ENCODE results near the gene MLEC. TPM values are rescaled to one million over a fixed set of nuclear protein-coding genes. Genes with fewer than 3 reads are reported as not detected.

Gene MLEC
- polyA plus RNA-seq, 4 donors, result 9.7 to 228 (median 95.8) TPM

DNA sequence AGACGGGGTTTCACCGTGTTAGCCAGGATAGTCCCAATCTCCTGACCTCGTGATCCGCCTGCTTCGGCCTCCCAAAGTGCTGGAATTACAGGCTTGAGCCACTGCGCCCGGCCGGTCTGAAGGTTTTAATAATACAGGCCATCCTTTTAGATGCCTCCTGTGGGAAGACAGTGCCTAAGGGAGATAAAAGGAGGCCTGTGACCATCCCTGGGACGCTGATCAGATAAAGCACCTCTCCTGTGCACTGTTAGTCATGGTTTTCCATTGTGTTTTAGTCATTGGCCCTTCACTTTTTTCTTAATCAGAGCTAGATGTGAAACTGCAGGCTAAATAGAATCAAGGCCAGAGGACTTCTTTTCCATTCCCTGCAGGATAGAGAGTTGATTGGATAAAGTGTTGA lies 31.1 kb downstream of the MLEC start:
- no peak for DNase-seq
- H3K27me3 ChIP-seq (ENCODE audit: control insufficient read depth in 3 of 3, insufficient read depth in 3 of 3, low read length in 3 of 3), result no peaks in the 10 kb centered on the region
- no peak for FAIRE-seq
- H3K36me3 ChIP-seq (ENCODE audit: control insufficient read depth in 3 of 3, insufficient read depth in 2 of 3, low read depth in 1 of 3, low read length in 3 of 3), result peaks cover 6 to 78% (median 16%) of the 10 kb centered on the region in 3 donors
- peak overlapping the region in 2 of 3 donors; percentile 79 to 84 for H3K27ac ChIP-seq (ENCODE audit: low read depth in 1 of 3, low read length in 2 of 3)
- H3K4me3 ChIP-seq (ENCODE audit: low read depth in 1 of 3, low read length in 3 of 3), result no peak overlapping the region
- WGBS, 3 donors, result 59 to 89% (median 78%) methylated on average over 9 of the region's 9 CpGs
- H3K4me1 ChIP-seq (ENCODE audit: control insufficient read depth in 3 of 3, insufficient read depth in 2 of 3, low read depth in 1 of 3, low read length in 2 of 3), result peaks cover 8 to 36% (median 8%) of the 10 kb centered on the region in 3 donors
- H3K9me3 ChIP-seq (ENCODE audit: control insufficient read depth in 2 of 2, insufficient read depth in 1 of 2, low read depth in 1 of 2, low read length in 1 of 2), result no peaks in the 10 kb centered on the region

DNA sequence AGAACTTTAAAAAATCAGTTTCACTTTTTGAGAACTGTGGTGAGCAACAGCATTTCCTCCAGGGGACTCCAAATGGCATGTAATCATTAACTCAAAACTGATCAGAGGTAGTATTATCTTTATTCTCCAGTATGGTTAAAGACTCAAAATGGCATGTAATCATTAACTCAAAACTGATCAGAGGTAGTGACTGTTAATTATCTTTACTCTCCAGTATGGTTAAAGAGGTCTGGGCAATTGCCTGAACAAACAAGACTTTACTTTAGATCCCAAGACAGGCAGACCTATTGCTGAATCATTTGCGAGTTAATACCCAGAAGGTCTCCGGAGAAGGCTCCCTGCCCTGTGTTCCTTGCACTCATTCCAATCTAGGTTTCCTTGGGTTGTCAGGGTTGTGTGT lies 32.1 kb downstream of the MLEC start:
- DNase-seq (peak; percentile 76 to 93), FAIRE-seq (peak; percentile 59)
- WGBS, 3 donors, result 12 to 68% (median 49%) methylated on average over 2 of the region's 2 CpGs
- Histone ChIP-seq H3K27ac (ENCODE audit: low read depth in 1 of 3, low read length in 2 of 3) (peak overlapping the region; percentile 52 to 84 (median 79)), H3K9me3 (ENCODE audit: control insufficient read depth in 2 of 2, insufficient read depth in 1 of 2, low read depth in 1 of 2, low read length in 1 of 2) (no peaks in the 10 kb centered on the region), H3K4me1 (ENCODE audit: control insufficient read depth in 3 of 3, insufficient read depth in 2 of 3, low read depth in 1 of 3, low read length in 2 of 3) (peaks cover 8 to 36% (median 8%) of the 10 kb centered on the region in 3 donors), H3K4me3 (ENCODE audit: low read depth in 1 of 3, low read length in 3 of 3) (no peak overlapping the region), H3K36me3 (ENCODE audit: control insufficient read depth in 3 of 3, insufficient read depth in 2 of 3, low read depth in 1 of 3, low read length in 3 of 3) (peaks cover 6 to 79% (median 19%) of the 10 kb centered on the region in 3 donors), H3K27me3 (ENCODE audit: control insufficient read depth in 3 of 3, insufficient read depth in 3 of 3, low read length in 3 of 3) (no peaks in the 10 kb centered on the region)

DNA sequence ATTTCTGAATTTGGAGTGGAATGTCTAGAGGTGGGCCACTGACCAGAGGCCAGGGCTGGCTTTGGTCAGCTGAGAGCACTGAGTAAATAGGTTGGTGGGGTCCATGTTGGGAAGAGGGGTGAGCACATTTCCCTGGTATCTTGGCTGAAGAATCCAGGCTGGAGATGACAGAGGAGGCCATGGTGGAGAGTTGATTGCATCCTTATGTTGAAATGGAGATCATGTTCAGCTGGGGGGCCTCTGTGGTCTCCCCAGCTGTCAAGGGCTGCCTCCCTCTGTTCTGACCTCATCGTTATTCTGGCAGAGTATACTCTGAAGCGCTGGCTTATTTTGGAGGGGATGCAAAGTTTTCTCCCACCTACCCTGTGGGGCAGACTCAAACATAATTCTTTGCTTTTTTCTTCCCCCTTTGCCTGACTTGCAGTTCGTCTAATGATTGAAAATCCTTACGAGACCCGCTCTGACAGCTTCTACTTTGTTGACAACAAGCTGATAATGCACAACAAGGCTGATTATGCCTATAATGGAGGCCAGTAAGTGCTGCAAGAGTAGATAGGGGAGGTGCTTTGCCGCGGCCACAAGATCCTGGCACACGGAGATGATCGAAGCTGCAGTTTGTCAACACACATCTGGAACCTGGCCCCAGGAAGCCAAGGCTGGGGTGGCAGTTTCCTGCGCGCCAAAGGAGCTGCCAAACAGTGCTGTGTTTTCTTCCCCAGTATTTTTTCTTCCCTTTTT lies 32.7 kb downstream of the MLEC start:
- Histone ChIP-seq H3K4me3 (ENCODE audit: low read depth in 1 of 3, low read length in 3 of 3) (no peak overlapping the region), H3K36me3 (ENCODE audit: control insufficient read depth in 3 of 3, insufficient read depth in 2 of 3, low read depth in 1 of 3, low read length in 3 of 3) (peaks cover 6 to 75% (median 19%) of the 10 kb centered on the region in 3 donors), H3K27me3 (ENCODE audit: control insufficient read depth in 3 of 3, insufficient read depth in 3 of 3, low read length in 3 of 3) (no peaks in the 10 kb centered on the region), H3K4me1 (ENCODE audit: control insufficient read depth in 3 of 3, insufficient read depth in 2 of 3, low read depth in 1 of 3, low read length in 2 of 3) (peaks cover 8 to 36% (median 8%) of the 10 kb centered on the region in 3 donors), H3K9me3 (ENCODE audit: control insufficient read depth in 2 of 2, insufficient read depth in 1 of 2, low read depth in 1 of 2, low read length in 1 of 2) (no peaks in the 10 kb centered on the region), H3K27ac (ENCODE audit: low read depth in 1 of 3, low read length in 2 of 3) (peak overlapping the region; percentile 52 to 84 (median 77))
- FAIRE-seq, result no peak
- peak; percentile 16 to 38 for DNase-seq
- 20 to 59% (median 42%) methylated on average over 11 of the region's 11 CpGs for WGBS, 3 donors

DNA sequence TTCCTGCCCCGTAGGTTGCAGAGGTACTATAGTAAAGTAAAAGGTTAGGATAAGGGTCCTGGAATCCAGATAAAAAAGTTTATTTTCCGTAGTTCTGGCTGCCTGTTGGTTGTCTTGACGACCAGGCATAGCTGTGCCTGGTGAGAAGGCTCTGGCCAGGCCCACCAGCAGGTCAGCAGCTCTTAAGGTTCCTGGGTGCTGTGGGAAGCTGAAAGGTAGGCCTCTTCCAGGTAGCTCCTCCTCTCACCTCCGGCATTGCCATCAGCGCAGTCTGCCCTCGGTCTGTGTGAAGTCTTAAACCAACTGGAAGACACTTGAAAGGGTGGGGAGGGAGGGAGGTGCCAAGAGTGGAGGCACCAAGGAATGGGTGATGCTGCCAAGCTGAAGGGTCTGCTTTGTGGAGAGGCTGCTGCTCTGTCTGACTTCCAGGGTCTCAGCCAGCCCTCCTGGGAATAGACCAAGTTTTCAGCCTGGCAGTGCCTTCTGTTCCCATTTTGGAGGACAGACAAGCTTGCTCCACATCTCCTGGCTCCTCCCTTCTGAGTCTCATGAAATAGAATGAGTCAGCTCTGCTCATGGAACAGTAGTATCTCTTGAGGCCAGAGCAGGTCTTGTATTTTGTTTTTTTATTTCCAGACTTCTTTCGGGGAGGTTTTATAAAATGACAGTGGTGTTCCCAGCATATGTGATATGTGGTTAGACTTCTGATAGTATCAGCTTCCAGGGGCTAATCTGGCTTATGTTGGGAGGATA lies 33.5 kb downstream of the MLEC start:
- FAIRE-seq (no peak), DNase-seq (peak; percentile 29 to 53)
- no peak overlapping the region for H3K4me3 ChIP-seq (ENCODE audit: low read depth in 1 of 3, low read length in 3 of 3)
- H3K27ac ChIP-seq (ENCODE audit: low read depth in 1 of 3, low read length in 2 of 3), result peak overlapping the region; percentile 33 to 84 (median 71)
- no peaks in the 10 kb centered on the region for H3K9me3 ChIP-seq (ENCODE audit: control insufficient read depth in 2 of 2, insufficient read depth in 1 of 2, low read depth in 1 of 2, low read length in 1 of 2)
- WGBS, 3 donors, result 32 to 58% (median 53%) methylated on average over 7 of the region's 7 CpGs
- H3K27me3 ChIP-seq (ENCODE audit: control insufficient read depth in 3 of 3, insufficient read depth in 3 of 3, low read length in 3 of 3), result no peaks in the 10 kb centered on the region
- peaks cover 6 to 70% (median 19%) of the 10 kb centered on the region in 3 donors for H3K36me3 ChIP-seq (ENCODE audit: control insufficient read depth in 3 of 3, insufficient read depth in 2 of 3, low read depth in 1 of 3, low read length in 3 of 3)
- H3K4me1 ChIP-seq (ENCODE audit: control insufficient read depth in 3 of 3, insufficient read depth in 2 of 3, low read depth in 1 of 3, low read length in 2 of 3), result peaks cover 8 to 42% (median 8%) of the 10 kb centered on the region in 3 donors

DNA sequence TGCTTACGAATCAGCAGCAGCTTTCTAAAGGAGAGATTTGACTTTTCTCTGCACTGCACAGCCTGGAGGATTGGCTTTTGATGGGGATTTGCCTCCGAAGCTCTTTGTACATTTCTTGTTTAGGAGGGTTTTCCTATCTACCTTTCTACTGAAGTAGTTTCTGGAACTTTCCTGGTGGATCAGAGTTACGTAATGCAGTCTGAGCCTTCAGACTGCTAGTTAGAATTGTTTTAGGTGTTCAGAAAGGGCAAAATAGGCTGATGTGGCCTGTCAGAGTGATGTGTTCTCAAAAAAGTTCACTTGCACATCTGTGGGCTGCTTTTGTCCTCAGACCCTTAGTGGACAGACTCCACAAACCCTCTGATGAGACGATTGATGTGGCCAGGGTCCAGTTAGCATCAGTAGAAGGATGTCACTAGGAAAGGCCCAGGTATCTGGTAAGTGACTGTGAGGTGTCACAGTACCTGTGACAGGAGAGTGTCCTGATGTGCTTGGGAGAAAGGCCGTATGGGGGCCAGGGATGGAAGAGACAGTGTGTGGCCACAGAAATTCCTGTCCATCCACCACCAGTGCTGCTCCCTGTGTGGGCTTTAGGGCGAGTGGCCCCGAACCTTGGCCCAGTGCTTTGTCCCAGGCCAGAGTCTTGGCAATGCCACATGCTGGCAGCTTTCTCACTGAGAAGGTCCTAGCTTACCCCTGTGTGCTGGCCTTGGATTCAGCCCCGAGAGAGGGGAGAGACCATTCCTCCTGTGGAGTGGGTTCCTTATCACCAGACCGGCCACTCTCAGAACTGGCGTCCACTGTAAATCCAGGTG lies 34.2 kb downstream of the MLEC start:
- WGBS, 3 donors, result 91 to 93% (median 92%) methylated on average over 10 of the region's 10 CpGs
- Histone ChIP-seq H3K27me3 (ENCODE audit: control insufficient read depth in 3 of 3, insufficient read depth in 3 of 3, low read length in 3 of 3) (no peaks in the 10 kb centered on the region), H3K4me3 (ENCODE audit: low read depth in 1 of 3, low read length in 3 of 3) (no peak overlapping the region), H3K36me3 (ENCODE audit: control insufficient read depth in 3 of 3, insufficient read depth in 2 of 3, low read depth in 1 of 3, low read length in 3 of 3) (peaks cover 6 to 66% (median 19%) of the 10 kb centered on the region in 3 donors), H3K27ac (ENCODE audit: low read depth in 1 of 3, low read length in 2 of 3) (no peak overlapping the region), H3K9me3 (ENCODE audit: control insufficient read depth in 2 of 2, insufficient read depth in 1 of 2, low read depth in 1 of 2, low read length in 1 of 2) (no peaks in the 10 kb centered on the region), H3K4me1 (ENCODE audit: control insufficient read depth in 3 of 3, insufficient read depth in 2 of 3, low read depth in 1 of 3, low read length in 2 of 3) (peaks cover 8 to 42% (median 9%) of the 10 kb centered on the region in 3 donors)
- DNase-seq (no peak), FAIRE-seq (no peak)

DNA sequence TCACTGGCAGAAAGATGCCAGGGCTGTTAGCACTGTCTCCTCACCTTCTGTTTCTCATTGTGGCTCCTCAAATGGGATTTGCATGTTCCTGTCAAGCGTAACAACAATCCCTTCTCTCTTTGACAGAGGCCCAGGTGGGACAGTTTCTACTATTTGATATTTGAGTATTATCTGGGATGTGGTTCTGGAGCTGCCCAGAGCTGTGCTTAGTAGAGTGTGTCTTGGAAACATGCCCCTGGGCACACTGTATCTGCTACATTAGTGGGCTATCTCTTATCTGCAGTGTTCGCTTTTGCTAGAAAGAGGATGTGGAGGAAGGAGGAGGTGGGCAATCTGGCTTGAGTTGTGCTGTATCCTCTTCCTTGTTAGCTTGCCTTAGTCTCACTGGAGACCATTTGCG lies 34.9 kb downstream of the MLEC start:
- FAIRE-seq, result no peak
- DNase-seq, result no peak
- peaks cover 8 to 48% (median 12%) of the 10 kb centered on the region in 3 donors for H3K4me1 ChIP-seq (ENCODE audit: control insufficient read depth in 3 of 3, insufficient read depth in 2 of 3, low read depth in 1 of 3, low read length in 2 of 3)

DNA sequence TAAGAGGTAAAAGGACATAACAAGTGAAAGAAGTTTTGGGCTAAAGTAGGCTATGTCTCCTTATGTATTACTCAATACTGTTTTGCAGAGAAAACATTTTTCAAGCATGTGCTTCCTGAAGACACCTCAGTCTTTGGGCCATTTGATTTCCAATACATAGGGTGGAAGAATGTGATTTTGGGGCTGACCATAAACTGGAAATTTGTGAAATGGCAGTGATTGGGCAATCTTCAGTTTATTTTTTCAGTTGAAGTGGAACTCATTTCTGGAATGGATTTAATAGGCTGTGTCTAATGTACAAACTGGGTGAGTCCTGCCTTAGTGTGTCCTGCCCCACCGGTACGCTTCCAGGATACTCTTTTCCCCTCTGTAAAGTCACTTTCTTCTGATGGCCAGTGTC lies 35.8 kb downstream of the MLEC start:
- no peaks in the 10 kb centered on the region for H3K27me3 ChIP-seq (ENCODE audit: control insufficient read depth in 3 of 3, insufficient read depth in 3 of 3, low read length in 3 of 3)
- H3K36me3 ChIP-seq (ENCODE audit: control insufficient read depth in 3 of 3, insufficient read depth in 2 of 3, low read depth in 1 of 3, low read length in 3 of 3), result peaks cover 6 to 62% (median 17%) of the 10 kb centered on the region in 3 donors
- H3K27ac ChIP-seq (ENCODE audit: low read depth in 1 of 3, low read length in 2 of 3), result no peak overlapping the region
- WGBS, 3 donors, result 97 to 100% (median 98%) methylated on average over 2 of the region's 2 CpGs
- H3K4me1 ChIP-seq (ENCODE audit: control insufficient read depth in 3 of 3, insufficient read depth in 2 of 3, low read depth in 1 of 3, low read length in 2 of 3), result peaks cover 8 to 51% (median 12%) of the 10 kb centered on the region in 3 donors
- FAIRE-seq (no peak), DNase-seq (no peak)
- H3K4me3 ChIP-seq (ENCODE audit: low read depth in 1 of 3, low read length in 3 of 3), result no peak overlapping the region
- no peaks in the 10 kb centered on the region for H3K9me3 ChIP-seq (ENCODE audit: control insufficient read depth in 2 of 2, insufficient read depth in 1 of 2, low read depth in 1 of 2, low read length in 1 of 2)

More for the DNA sequence above, 34.9 kb downstream of the MLEC start:
- no peak overlapping the region for H3K27ac ChIP-seq (ENCODE audit: low read depth in 1 of 3, low read length in 2 of 3)
- peaks cover 6 to 64% (median 18%) of the 10 kb centered on the region in 3 donors for H3K36me3 ChIP-seq (ENCODE audit: control insufficient read depth in 3 of 3, insufficient read depth in 2 of 3, low read depth in 1 of 3, low read length in 3 of 3)
- H3K9me3 ChIP-seq (ENCODE audit: control insufficient read depth in 2 of 2, insufficient read depth in 1 of 2, low read depth in 1 of 2, low read length in 1 of 2), result no peaks in the 10 kb centered on the region
- 90 to 96% (median 91%) methylated on average over 3 of the region's 3 CpGs for WGBS, 3 donors
- H3K4me3 ChIP-seq (ENCODE audit: low read depth in 1 of 3, low read length in 3 of 3), result no peak overlapping the region
- H3K27me3 ChIP-seq (ENCODE audit: control insufficient read depth in 3 of 3, insufficient read depth in 3 of 3, low read length in 3 of 3), result no peaks in the 10 kb centered on the region

DNA sequence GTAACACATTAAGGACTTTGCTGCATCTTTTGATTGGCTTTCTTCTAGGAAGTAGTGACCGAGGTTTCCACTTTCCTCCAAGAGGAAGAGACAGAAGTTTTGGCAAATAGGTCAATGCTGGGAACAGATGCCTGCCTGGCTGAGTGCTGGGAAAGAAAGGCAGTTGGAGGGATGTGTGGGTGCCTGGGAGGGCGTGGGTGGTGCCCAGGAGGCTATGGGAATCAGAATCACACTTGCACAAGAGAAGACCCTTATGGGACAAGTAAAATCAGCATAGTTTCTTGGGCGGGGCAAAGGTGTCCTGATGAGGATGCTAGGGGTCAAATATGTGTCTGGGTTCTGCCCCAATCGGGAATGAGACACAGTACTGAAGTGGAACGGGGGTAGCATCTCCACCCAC lies 37.8 kb downstream of the MLEC start:
- H3K27me3 ChIP-seq (ENCODE audit: control insufficient read depth in 3 of 3, insufficient read depth in 3 of 3, low read length in 3 of 3), result no peaks in the 10 kb centered on the region
- peaks cover 5 to 34% (median 9%) of the 10 kb centered on the region in 3 donors for H3K4me1 ChIP-seq (ENCODE audit: control insufficient read depth in 3 of 3, insufficient read depth in 2 of 3, low read depth in 1 of 3, low read length in 2 of 3)
- FAIRE-seq, result no peak
- WGBS, 3 donors, result 66 to 70% (median 66%) methylated on average over 5 of the region's 5 CpGs
- no peaks in the 10 kb centered on the region for H3K9me3 ChIP-seq (ENCODE audit: control insufficient read depth in 2 of 2, insufficient read depth in 1 of 2, low read depth in 1 of 2, low read length in 1 of 2)
- DNase-seq, result no peak
- no peak overlapping the region for H3K4me3 ChIP-seq (ENCODE audit: low read depth in 1 of 3, low read length in 3 of 3)
- H3K36me3 ChIP-seq (ENCODE audit: control insufficient read depth in 3 of 3, insufficient read depth in 2 of 3, low read depth in 1 of 3, low read length in 3 of 3), result peaks cover 13 to 66% (median 14%) of the 10 kb centered on the region in 3 donors
- no peak overlapping the region for H3K27ac ChIP-seq (ENCODE audit: low read depth in 1 of 3, low read length in 2 of 3)

Measured in small intestine (tissue), 7 donors.